HepG2 (cell line): Measurements from ENCODE around the gene DPEP1. TPM values are rescaled to one million over a fixed set of nuclear protein-coding genes. Genes with fewer than 3 reads are reported as not detected.

Experiments used
- ELF3 ChIP-seq: IDR thresholded peaks from 2 replicates; pipeline ENCODE4 v1.6.1; 2016; ENCODE audit warnings: missing genetic modification reagents, missing compliant biosample characterization
- ZNF251 ChIP-seq: sonication (generic); formaldehyde crosslinking; IDR thresholded peaks from 2 replicates; pipeline ENCODE4 v1.9.0; 2021; ENCODE audit warnings: mild to moderate bottlenecking, missing genetic modification reagents
- ZNF44 ChIP-seq: sonication (generic); formaldehyde crosslinking; IDR thresholded peaks from 2 replicates; pipeline ENCODE4 v1.5.1; 2020; ENCODE audit warnings: mild to moderate bottlenecking, missing genetic modification reagents
- ZNF577 ChIP-seq: sonication (generic); formaldehyde crosslinking; IDR thresholded peaks from 2 replicates; pipeline ENCODE4 v1.4.0; 2020; ENCODE audit warnings: mild to moderate bottlenecking, low read depth, missing genetic modification reagents, borderline replicate concordance
- polyA plus RNA-seq, 8 experiments: library from polyadenylated mRNA; depleted of rRNA in 3 of 8; stranded (reverse) in 7 of 8; unstranded in 1 of 8; fragments of >200 nt; fragmentation: Illumina TruSeq in 4 of 8; extraction: Trizol in 4 of 8; gene quantifications; 2 replicates each; pipeline versions ENCODE4 v1.2.1 to v1.2.3, GENCODE V29; 2011 to 2016; ENCODE audit warnings: low read depth in 4 of 8, missing spikeins in 1 of 8, mixed read lengths in 1 of 8; ENCODE audit not compliant: insufficient read depth in 1 of 8
- total RNA-seq, 5 experiments: library from RNA; depleted of rRNA; stranded (reverse); fragments of >200 nt; fragmentation: Illumina TruSeq; extraction: Trizol; gene quantifications; 2 replicates each; pipeline ENCODE4 v1.2.3, GENCODE V29; 2016; ENCODE audit warnings: low read depth in 1 of 5
- TF ChIP-seq, protein P1 (sequence below): sonication (generic); formaldehyde crosslinking; IDR thresholded peaks from 2 replicates; pipeline ENCODE4 v1.5.0; 2020; ENCODE audit warnings: mild to moderate bottlenecking, missing genetic modification reagents, moderate library complexity
- TF ChIP-seq, protein P2 (sequence below), 2 experiments: fragments of 450-650 bp in 1 of 2; sonication (generic) in 1 of 2; formaldehyde crosslinking in 1 of 2; IDR thresholded peaks; 2 replicates each; pipeline versions ENCODE4 v1.6.1 to v1.8.0; 2016 to 2022; ENCODE audit warnings: antibody characterized with exemption in 1 of 2, mild to moderate bottlenecking in 1 of 2, missing genetic modification reagents in 1 of 2

The DPEP1 gene
- total and polyA plus RNA-seq, 2 of the 13 experiments (the other 11 are each of a cell fraction or from before 2014, with no cell fraction given): 37.6 to 52.2 TPM

DNA sequence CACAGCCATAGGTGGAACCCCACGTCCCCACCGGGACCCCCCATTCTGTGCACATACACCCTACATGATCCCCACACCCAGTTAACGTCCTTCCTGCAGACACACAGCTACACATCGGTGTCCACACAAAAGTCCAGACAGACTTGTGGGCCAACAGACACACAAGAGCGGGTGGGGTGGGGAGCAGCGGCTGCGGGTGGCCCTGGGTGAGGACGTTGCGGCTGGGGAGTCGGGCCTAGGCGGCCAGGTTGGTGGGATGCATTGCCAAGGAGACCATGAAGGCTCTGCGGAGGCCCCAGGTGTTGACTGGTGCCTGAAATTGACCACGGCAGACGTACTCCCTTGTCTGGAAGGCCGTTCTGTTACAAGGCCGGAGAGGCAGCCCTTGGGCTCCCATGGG is 8.7 kb upstream of the DPEP1 start (continued):
- TF ChIP-seq, protein P1, sequence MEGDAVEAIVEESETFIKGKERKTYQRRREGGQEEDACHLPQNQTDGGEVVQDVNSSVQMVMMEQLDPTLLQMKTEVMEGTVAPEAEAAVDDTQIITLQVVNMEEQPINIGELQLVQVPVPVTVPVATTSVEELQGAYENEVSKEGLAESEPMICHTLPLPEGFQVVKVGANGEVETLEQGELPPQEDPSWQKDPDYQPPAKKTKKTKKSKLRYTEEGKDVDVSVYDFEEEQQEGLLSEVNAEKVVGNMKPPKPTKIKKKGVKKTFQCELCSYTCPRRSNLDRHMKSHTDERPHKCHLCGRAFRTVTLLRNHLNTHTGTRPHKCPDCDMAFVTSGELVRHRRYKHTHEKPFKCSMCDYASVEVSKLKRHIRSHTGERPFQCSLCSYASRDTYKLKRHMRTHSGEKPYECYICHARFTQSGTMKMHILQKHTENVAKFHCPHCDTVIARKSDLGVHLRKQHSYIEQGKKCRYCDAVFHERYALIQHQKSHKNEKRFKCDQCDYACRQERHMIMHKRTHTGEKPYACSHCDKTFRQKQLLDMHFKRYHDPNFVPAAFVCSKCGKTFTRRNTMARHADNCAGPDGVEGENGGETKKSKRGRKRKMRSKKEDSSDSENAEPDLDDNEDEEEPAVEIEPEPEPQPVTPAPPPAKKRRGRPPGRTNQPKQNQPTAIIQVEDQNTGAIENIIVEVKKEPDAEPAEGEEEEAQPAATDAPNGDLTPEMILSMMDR (CRISPR knock-in tag): no peak
- TF ChIP-seq, protein P2, sequence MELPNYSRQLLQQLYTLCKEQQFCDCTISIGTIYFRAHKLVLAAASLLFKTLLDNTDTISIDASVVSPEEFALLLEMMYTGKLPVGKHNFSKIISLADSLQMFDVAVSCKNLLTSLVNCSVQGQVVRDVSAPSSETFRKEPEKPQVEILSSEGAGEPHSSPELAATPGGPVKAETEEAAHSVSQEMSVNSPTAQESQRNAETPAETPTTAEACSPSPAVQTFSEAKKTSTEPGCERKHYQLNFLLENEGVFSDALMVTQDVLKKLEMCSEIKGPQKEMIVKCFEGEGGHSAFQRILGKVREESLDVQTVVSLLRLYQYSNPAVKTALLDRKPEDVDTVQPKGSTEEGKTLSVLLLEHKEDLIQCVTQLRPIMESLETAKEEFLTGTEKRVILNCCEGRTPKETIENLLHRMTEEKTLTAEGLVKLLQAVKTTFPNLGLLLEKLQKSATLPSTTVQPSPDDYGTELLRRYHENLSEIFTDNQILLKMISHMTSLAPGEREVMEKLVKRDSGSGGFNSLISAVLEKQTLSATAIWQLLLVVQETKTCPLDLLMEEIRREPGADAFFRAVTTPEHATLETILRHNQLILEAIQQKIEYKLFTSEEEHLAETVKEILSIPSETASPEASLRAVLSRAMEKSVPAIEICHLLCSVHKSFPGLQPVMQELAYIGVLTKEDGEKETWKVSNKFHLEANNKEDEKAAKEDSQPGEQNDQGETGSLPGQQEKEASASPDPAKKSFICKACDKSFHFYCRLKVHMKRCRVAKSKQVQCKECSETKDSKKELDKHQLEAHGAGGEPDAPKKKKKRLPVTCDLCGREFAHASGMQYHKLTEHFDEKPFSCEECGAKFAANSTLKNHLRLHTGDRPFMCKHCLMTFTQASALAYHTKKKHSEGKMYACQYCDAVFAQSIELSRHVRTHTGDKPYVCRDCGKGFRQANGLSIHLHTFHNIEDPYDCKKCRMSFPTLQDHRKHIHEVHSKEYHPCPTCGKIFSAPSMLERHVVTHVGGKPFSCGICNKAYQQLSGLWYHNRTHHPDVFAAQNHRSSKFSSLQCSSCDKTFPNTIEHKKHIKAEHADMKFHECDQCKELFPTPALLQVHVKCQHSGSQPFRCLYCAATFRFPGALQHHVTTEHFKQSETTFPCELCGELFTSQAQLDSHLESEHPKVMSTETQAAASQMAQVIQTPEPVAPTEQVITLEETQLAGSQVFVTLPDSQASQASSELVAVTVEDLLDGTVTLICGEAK (IDR thresholded peaks at IDR 0.05): no peak
- TF ChIP-seq, protein P2 (CRISPR knock-in tag; IDR thresholded peaks at IDR 0.05): no peak
- TF ChIP-seq ZNF577 (CRISPR knock-in tag) (no peak), ZNF251 (CRISPR knock-in tag) (no peak), ELF3 (CRISPR knock-in tag) (no peak), ZNF44 (CRISPR knock-in tag) (no peak)
